H9 (cell line): ENCODE measurements around the gene ATP13A2. TPM values are rescaled to one million over a fixed set of nuclear protein-coding genes. Genes with fewer than 3 reads are reported as not detected.

Experiments
- DNase-seq: peaks from one replicate; pipeline ENCODE4 v3.0.0-alpha.2; 2017
- H2AFZ ChIP-seq: one replicate; pipeline ENCODE4 v1.6.1; 2013; ENCODE audit warnings: mild to moderate bottlenecking, low read length, control low read depth, moderate library complexity
- H2AK5ac ChIP-seq: 2 replicates; pipeline ENCODE4 v1.6.1; 2013; ENCODE audit warnings: low read length, control low read depth, mixed read lengths; ENCODE audit not compliant: insufficient read length
- H2BK120ac ChIP-seq: one replicate; pipeline ENCODE4 v1.6.1; 2013; ENCODE audit warnings: low read depth, mild to moderate bottlenecking, low read length, control low read depth, inconsistent platforms; ENCODE audit not compliant: poor library complexity, severe bottlenecking
- H2BK12ac ChIP-seq: 2 replicates; pipeline ENCODE4 v1.6.1; 2013; ENCODE audit warnings: low read length, control low read depth, mixed read lengths, low read depth; ENCODE audit not compliant: insufficient read length
- H2BK15ac ChIP-seq: 2 replicates; pipeline ENCODE4 v1.6.1; 2013; ENCODE audit warnings: low read depth, low read length, control low read depth
- H2BK20ac ChIP-seq: one replicate; pipeline ENCODE4 v1.6.1; 2013; ENCODE audit warnings: low read depth, mild to moderate bottlenecking, low read length, control low read depth, inconsistent platforms; ENCODE audit not compliant: poor library complexity, severe bottlenecking
- H2BK5ac ChIP-seq: 2 replicates; pipeline ENCODE4 v1.6.1; 2013; ENCODE audit warnings: low read length, control low read depth, mixed read lengths; ENCODE audit not compliant: insufficient read length
- H3K14ac ChIP-seq: 2 replicates; pipeline ENCODE4 v1.6.1; 2013; ENCODE audit warnings: low read length, control low read depth; ENCODE audit not compliant: insufficient read depth
- H3K18ac ChIP-seq: 2 replicates; pipeline ENCODE4 v1.6.1; 2013; ENCODE audit warnings: low read depth, mild to moderate bottlenecking, mixed read lengths, low read length, control low read depth; ENCODE audit not compliant: insufficient read length
- H3K23ac ChIP-seq: 2 replicates; pipeline ENCODE4 v1.6.1; 2013; ENCODE audit warnings: low read length, control low read depth, mixed read lengths, low read depth; ENCODE audit not compliant: insufficient read length
- H3K23me2 ChIP-seq: 2 replicates; pipeline ENCODE4 v1.6.1; 2013; ENCODE audit warnings: low read depth, mild to moderate bottlenecking, mixed read lengths, low read length, control low read depth; ENCODE audit not compliant: insufficient read length, poor library complexity, severe bottlenecking
- H3K27ac ChIP-seq: 2 replicates; pipeline ENCODE4 v1.5.1; 2013; ENCODE audit warnings: low read length, control low read depth, mixed read lengths, low read depth; ENCODE audit not compliant: insufficient read length
- H3K27me3 ChIP-seq: 2 replicates; pipeline ENCODE4 v1.6.1; 2013; ENCODE audit warnings: low read length, control low read depth, inconsistent platforms; ENCODE audit not compliant: insufficient read depth
- H3K4ac ChIP-seq: 2 replicates; pipeline ENCODE4 v1.6.1; 2013; ENCODE audit warnings: low read depth, mild to moderate bottlenecking, control low read depth, inconsistent platforms, low read length, moderate library complexity
- H3K4me1 ChIP-seq: 2 replicates; pipeline ENCODE4 v1.6.1; 2013; ENCODE audit warnings: low read length, control low read depth, inconsistent platforms; ENCODE audit not compliant: insufficient read depth
- H3K4me2 ChIP-seq: 2 replicates; pipeline ENCODE4 v1.6.1; 2013; ENCODE audit warnings: low read length, control low read depth, mixed read lengths; ENCODE audit not compliant: insufficient read length, insufficient read depth
- H3K56ac ChIP-seq: 2 replicates; pipeline ENCODE4 v1.6.1; 2013; ENCODE audit warnings: low read depth, mild to moderate bottlenecking, mixed read lengths, low read length, control low read depth; ENCODE audit not compliant: insufficient read length
- H3K79me1 ChIP-seq: 2 replicates; pipeline ENCODE4 v1.6.1; 2013; ENCODE audit warnings: low read depth, mild to moderate bottlenecking, moderate library complexity, low read length, control low read depth, inconsistent platforms; ENCODE audit not compliant: insufficient read depth, poor library complexity, severe bottlenecking
- H3K79me2 ChIP-seq: 2 replicates; pipeline ENCODE4 v1.6.1; 2013; ENCODE audit warnings: low read length, control low read depth, inconsistent platforms; ENCODE audit not compliant: insufficient read depth
- H3K9ac ChIP-seq: 2 replicates; pipeline ENCODE4 v1.6.1; 2013; ENCODE audit warnings: low read length, control low read depth, mixed read lengths; ENCODE audit not compliant: insufficient read length; ENCODE audit errors: extremely low read depth
- H3K9me3 ChIP-seq: one replicate; pipeline ENCODE4 v1.6.1; 2013; ENCODE audit warnings: low read depth, low read length, inconsistent platforms; ENCODE audit not compliant: control insufficient read depth
- H3T11ph ChIP-seq: one replicate; pipeline ENCODE4 v1.6.1; 2013; ENCODE audit warnings: mild to moderate bottlenecking, low read length, control low read depth, inconsistent platforms
- H4K20me1 ChIP-seq: one replicate; pipeline ENCODE4 v1.6.1; 2013; ENCODE audit not compliant: control insufficient read depth, insufficient read length, insufficient read depth
- H4K5ac ChIP-seq: 2 replicates; pipeline ENCODE4 v1.6.1; 2013; ENCODE audit warnings: low read depth, mild to moderate bottlenecking, mixed read lengths, low read length, control low read depth; ENCODE audit not compliant: insufficient read length
- H4K8ac ChIP-seq: replicated peaks from 2 replicates; pipeline ENCODE4 v1.6.1; 2013; ENCODE audit warnings: low read length, control low read depth, mixed read lengths, low read depth; ENCODE audit not compliant: insufficient read length
- H4K91ac ChIP-seq: 2 replicates; pipeline ENCODE4 v1.6.1; 2013; ENCODE audit warnings: low read depth, mild to moderate bottlenecking, moderate library complexity, mixed read lengths, low read length, control low read depth; ENCODE audit not compliant: insufficient read length
- H3K27ac Mint-ChIP-seq, 3 experiments: 2 replicates in 2 of 3; 3 replicates in 1 of 3; pipeline ENCODE4 v1.8.0; 2020 to 2021; ENCODE audit warnings: mixed read lengths in 3 of 3, mild to moderate bottlenecking in 1 of 3, moderate library complexity in 1 of 3
- H3K27me3 Mint-ChIP-seq: 2 replicates; pipeline ENCODE4 v1.8.0; 2021; ENCODE audit warnings: low read depth, mild to moderate bottlenecking, moderate library complexity, mixed read lengths
- H3K36me3 Mint-ChIP-seq, 3 experiments: 2 replicates in 2 of 3; 3 replicates in 1 of 3; pipeline ENCODE4 v1.8.0; 2020 to 2021; ENCODE audit warnings: low read depth in 3 of 3, mixed read lengths in 3 of 3; ENCODE audit not compliant: insufficient read depth in 1 of 3
- H3K4me1 Mint-ChIP-seq, 2 experiments: 2 replicates each; pipeline ENCODE4 v1.8.0; 2020; ENCODE audit warnings: mixed read lengths in 2 of 2
- H3K4me3 Mint-ChIP-seq, 2 experiments: 2 replicates in 1 of 2; 3 replicates in 1 of 2; pipeline ENCODE4 v1.8.0; 2020 to 2021; ENCODE audit warnings: mild to moderate bottlenecking in 2 of 2, mixed read lengths in 2 of 2, moderate library complexity in 1 of 2
- H3K9me3 Mint-ChIP-seq, 2 experiments: 2 replicates in 1 of 2; 3 replicates in 1 of 2; pipeline ENCODE4 v1.8.0; 2020; ENCODE audit warnings: mild to moderate bottlenecking in 2 of 2, mixed read lengths in 2 of 2, moderate library complexity in 1 of 2
- CTCF ChIP-seq: fragments of 200-600 bp; sonication (generic); conservative IDR thresholded peaks from 3 replicates; pipeline ENCODE4 v1.8.0; 2021; ENCODE audit warnings: antibody characterized with exemption, mild to moderate bottlenecking
- WGBS: extraction: QIAGEN DNeasy Blood & Tissue Kit; methylation state at CpG from one replicate; pipeline ENCODE4 v1.1.7; 2013; ENCODE audit warnings: missing lambda C conversion rate, low lambda C conversion rate, mixed read lengths; ENCODE audit not compliant: insufficient read length; ENCODE audit errors: extremely low coverage; 5-methylcytosine and 5-hydroxymethylcytosine counted together
- total RNA-seq: library from RNA; stranded (reverse); gene quantifications from 2 replicates; pipeline ENCODE4 v1.2.1, GENCODE V29; 2021

ATP13A2 gene
- total RNA-seq, 1 experiment from 2014 or later = 53.6 TPM

- Histone ChIP-seq H3K27ac (no peak overlapping the region), H3K4me1 (no peaks in the 10 kb centered on the region), H3K23me2 (no peaks in the 10 kb centered on the region), H3T11ph (no peak overlapping the region), H4K8ac (no peak overlapping the region), H3K23ac (no peak overlapping the region), H2AK5ac (no peak overlapping the region), H2BK120ac (no peak overlapping the region), H3K4me2 (no peak overlapping the region), H4K5ac (no peak overlapping the region), H2BK5ac (no peak overlapping the region), H3K14ac (no peak overlapping the region), H3K79me2 (no peaks in the 10 kb centered on the region; the same call in 1 of the 2 replicates), H3K4ac (no peak overlapping the region), H4K91ac (no peak overlapping the region), H3K27me3 (no peaks in the 10 kb centered on the region), H3K9me3 (no peaks in the 10 kb centered on the region), H2BK12ac (no peak overlapping the region), H2BK20ac (no peak overlapping the region), H3K9ac (no peak overlapping the region), H4K20me1 (no peaks in the 10 kb centered on the region), H3K18ac (no peak overlapping the region), H2AFZ (no peak overlapping the region), H3K79me1 (no peaks in the 10 kb centered on the region), H3K56ac (no peak overlapping the region), H2BK15ac (no peak overlapping the region)
- Mint-ChIP-seq H3K4me3 (no peak overlapping the region), H3K4me1 (peaks cover 3 to 10% of the 10 kb centered on the region in 2 experiments), H3K36me3 (peaks cover 7 to 51% (median 36%) of the 10 kb centered on the region in 3 experiments; a peak in 6 of 7 replicates), H3K27me3 (no peaks in the 10 kb centered on the region), H3K27ac (no peak overlapping the region), H3K9me3 (no peaks in the 10 kb centered on the region)
- WGBS = no CpG with 5 or more reads among the region's 3 CpGs
- TF ChIP-seq CTCF = no peak; the same call in 2 of the 3 replicates
- DNase-seq = no peak
Observed at GRCh38 chr1:17046334-17046657, 34.6 kb upstream of the ATP13A2 start.
